Measurements from ENCODE around the gene RAB3GAP2. TPM values are rescaled to one million over a fixed set of nuclear protein-coding genes. Genes with fewer than 3 reads are reported as not detected.

The RAB3GAP2 gene, protein sequence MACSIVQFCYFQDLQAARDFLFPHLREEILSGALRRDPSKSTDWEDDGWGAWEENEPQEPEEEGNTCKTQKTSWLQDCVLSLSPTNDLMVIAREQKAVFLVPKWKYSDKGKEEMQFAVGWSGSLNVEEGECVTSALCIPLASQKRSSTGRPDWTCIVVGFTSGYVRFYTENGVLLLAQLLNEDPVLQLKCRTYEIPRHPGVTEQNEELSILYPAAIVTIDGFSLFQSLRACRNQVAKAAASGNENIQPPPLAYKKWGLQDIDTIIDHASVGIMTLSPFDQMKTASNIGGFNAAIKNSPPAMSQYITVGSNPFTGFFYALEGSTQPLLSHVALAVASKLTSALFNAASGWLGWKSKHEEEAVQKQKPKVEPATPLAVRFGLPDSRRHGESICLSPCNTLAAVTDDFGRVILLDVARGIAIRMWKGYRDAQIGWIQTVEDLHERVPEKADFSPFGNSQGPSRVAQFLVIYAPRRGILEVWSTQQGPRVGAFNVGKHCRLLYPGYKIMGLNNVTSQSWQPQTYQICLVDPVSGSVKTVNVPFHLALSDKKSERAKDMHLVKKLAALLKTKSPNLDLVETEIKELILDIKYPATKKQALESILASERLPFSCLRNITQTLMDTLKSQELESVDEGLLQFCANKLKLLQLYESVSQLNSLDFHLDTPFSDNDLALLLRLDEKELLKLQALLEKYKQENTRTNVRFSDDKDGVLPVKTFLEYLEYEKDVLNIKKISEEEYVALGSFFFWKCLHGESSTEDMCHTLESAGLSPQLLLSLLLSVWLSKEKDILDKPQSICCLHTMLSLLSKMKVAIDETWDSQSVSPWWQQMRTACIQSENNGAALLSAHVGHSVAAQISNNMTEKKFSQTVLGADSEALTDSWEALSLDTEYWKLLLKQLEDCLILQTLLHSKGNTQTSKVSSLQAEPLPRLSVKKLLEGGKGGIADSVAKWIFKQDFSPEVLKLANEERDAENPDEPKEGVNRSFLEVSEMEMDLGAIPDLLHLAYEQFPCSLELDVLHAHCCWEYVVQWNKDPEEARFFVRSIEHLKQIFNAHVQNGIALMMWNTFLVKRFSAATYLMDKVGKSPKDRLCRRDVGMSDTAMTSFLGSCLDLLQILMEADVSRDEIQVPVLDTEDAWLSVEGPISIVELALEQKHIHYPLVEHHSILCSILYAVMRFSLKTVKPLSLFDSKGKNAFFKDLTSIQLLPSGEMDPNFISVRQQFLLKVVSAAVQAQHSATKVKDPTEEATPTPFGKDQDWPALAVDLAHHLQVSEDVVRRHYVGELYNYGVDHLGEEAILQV (N-terminal part only)
- total RNA-seq (10.0 and 14.5 TPM in 2 replicates), polyA plus RNA-seq (9.9 and 17.6 TPM in 2 replicates)

GRCh38 chr1:220272047-220272840 lies at the start of gene RAB3GAP2:
Gene RAB3GAP2 (minus strand): TSS chr1:220272453. CDS start chr1:220272337, 116 bp downstream.
- no peaks in the 10 kb centered on the region for H3K9me3 ChIP-seq (ENCODE audit: low read depth)

GRCh38 chr1:220321758-220322157 lies 49.5 kb upstream of the RAB3GAP2 start:
- Histone ChIP-seq H3K27me3 (no peaks in the 10 kb centered on the region), H3K9me3 (ENCODE audit: low read depth) (no peaks in the 10 kb centered on the region), H3K4me3 (no peak overlapping the region), H3K36me3 (no peaks in the 10 kb centered on the region), H3K27ac (no peak overlapping the region), H3K4me1 (ENCODE audit: low read depth) (no peaks in the 10 kb centered on the region)
- DNase-seq (ENCODE audit: low read depth in 1 of 2, low spot score in 1 of 2): no peak
- TF ChIP-seq CTCF (IDR thresholded peaks at IDR 0.05; ENCODE audit: low read depth, low read length): no peak

More at GRCh38 chr1:220272047-220272840, at the start of gene RAB3GAP2:
- Histone ChIP-seq H3K36me3 (no peaks in the 10 kb centered on the region), H3K27ac (peak within 1 kb of the TSS; percentile 85), H3K27me3 (no peaks in the 10 kb centered on the region), H3K4me1 (ENCODE audit: low read depth) (peaks cover 14% of the 10 kb centered on the region), H3K4me3 (peak within 1 kb of the TSS; percentile 84)
- TF ChIP-seq CTCF (IDR thresholded peaks at IDR 0.05; ENCODE audit: low read depth, low read length): no peak
- peak; percentile 96 for DNase-seq (ENCODE audit: low read depth in 1 of 2, low spot score in 1 of 2)

- no peak for TF ChIP-seq CTCF (IDR thresholded peaks at IDR 0.05; ENCODE audit: low read depth, low read length)
- H3K27ac ChIP-seq: no peak overlapping the region
- no peaks in the 10 kb centered on the region for H3K36me3 ChIP-seq
- H3K4me3 ChIP-seq: no peak overlapping the region
- no peaks in the 10 kb centered on the region for H3K27me3 ChIP-seq
- no peaks in the 10 kb centered on the region for H3K9me3 ChIP-seq (ENCODE audit: low read depth)
- DNase-seq (ENCODE audit: low read depth in 1 of 2, low spot score in 1 of 2): no peak
- no peaks in the 10 kb centered on the region for H3K4me1 ChIP-seq (ENCODE audit: low read depth)
These were observed 48.5 kb upstream of the RAB3GAP2 start for GRCh38 chr1:220320709-220321108.

DNA sequence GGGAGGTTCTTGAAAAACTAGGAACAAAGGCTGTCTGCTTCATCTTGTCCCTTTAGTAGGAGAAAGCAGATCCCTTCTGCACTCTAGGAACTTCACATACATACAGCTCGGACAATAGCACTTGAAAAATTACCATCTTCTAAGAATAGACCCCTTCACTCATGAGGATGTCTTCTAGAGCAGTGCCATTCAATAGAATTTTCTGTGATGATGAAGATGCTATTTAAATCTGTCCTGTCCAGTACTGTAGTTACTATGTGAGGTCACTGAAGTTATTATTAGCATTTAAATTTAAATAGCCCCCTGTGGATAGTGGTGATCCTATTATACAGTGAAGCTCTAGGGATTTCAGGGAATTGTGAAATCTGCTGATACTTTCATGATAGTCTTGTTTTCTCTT lies 46.4 kb upstream of the RAB3GAP2 start:
- Histone ChIP-seq H3K27ac (no peak overlapping the region), H3K36me3 (no peaks in the 10 kb centered on the region), H3K4me3 (no peak overlapping the region), H3K27me3 (no peaks in the 10 kb centered on the region), H3K4me1 (ENCODE audit: low read depth) (no peaks in the 10 kb centered on the region), H3K9me3 (ENCODE audit: low read depth) (no peaks in the 10 kb centered on the region)
- no peak for DNase-seq (ENCODE audit: low read depth in 1 of 2, low spot score in 1 of 2)
- TF ChIP-seq CTCF (IDR thresholded peaks at IDR 0.05; ENCODE audit: low read depth, low read length): no peak
